Measurements from ENCODE around the gene DLK1. TPM values are rescaled to one million over a fixed set of nuclear protein-coding genes. Genes with fewer than 3 reads are reported as not detected.

DLK1 gene
- polyA plus RNA-seq, 2 of the 4 experiments (the other 2 are of a cell fraction), result 0.06 TPM; not detected in 1

GRCh38 chr14:100731011-100731670 is 4.4 kb downstream of the DLK1 start:
- POLR2A ChIA-PET, result no interaction called here
- FAIRE-seq (no peak), ATAC-seq (no peak), DNase-seq (ENCODE audit: low read depth in 1 of 2, low spot score in 1 of 2) (no peak)
- CTCF ChIA-PET, result interaction anchor here (0.9 to 1.8 kb wide), 3 partner anchors 23 to 346 kb away, joined by 3 to 4 read pairs (median 3); no protein-coding TSS in a partner anchor
- no peak for TF ChIP-seq MYC (IDR thresholded peaks at IDR 0.05; ENCODE audit: borderline replicate concordance, low read length)
- TF ChIP-seq FOXS1 (CRISPR knock-in tag; IDR thresholded peaks at IDR 0.05), result no peak
- no peak for TF ChIP-seq ESRRA (IDR thresholded peaks at IDR 0.05; ENCODE audit: borderline replicate concordance, low read length)
- no peak for TF ChIP-seq EP300 (IDR thresholded peaks at IDR 0.05)
- no peak for TF ChIP-seq HES2 (IDR thresholded peaks at IDR 0.05)
- TF ChIP-seq KDM1A (IDR thresholded peaks at IDR 0.05; ENCODE audit: low read depth), result no peak
- no peak for TF ChIP-seq EHMT2 (IDR thresholded peaks at IDR 0.05; ENCODE audit: low read depth)
- TF ChIP-seq, protein P1, sequence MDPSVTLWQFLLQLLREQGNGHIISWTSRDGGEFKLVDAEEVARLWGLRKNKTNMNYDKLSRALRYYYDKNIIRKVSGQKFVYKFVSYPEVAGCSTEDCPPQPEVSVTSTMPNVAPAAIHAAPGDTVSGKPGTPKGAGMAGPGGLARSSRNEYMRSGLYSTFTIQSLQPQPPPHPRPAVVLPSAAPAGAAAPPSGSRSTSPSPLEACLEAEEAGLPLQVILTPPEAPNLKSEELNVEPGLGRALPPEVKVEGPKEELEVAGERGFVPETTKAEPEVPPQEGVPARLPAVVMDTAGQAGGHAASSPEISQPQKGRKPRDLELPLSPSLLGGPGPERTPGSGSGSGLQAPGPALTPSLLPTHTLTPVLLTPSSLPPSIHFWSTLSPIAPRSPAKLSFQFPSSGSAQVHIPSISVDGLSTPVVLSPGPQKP (IDR thresholded peaks at IDR 0.05; ENCODE audit: low read depth, low read length), result no peak
- H3K4me1 ChIP-seq, result no peaks in the 10 kb centered on the region
- H3K4me3 ChIP-seq, result no peak overlapping the region
- H3K4me2 ChIP-seq, result no peak overlapping the region
- H3K9me3 ChIP-seq, result no peaks in the 10 kb centered on the region
- no peak overlapping the region for H3K27ac ChIP-seq
- WGBS (ENCODE audit: missing lambda C conversion rate), result 55% methylated on average over 6 of the region's 7 CpGs

- FAIRE-seq, result no peak
- no peaks in the 10 kb centered on the region for H3K4me1 ChIP-seq
Measured at GRCh38 chr14:100731846-100732765, 5.4 kb downstream of the DLK1 start.

More at GRCh38 chr14:100731846-100732765, 5.4 kb downstream of the DLK1 start:
- DNase-seq (ENCODE audit: low read depth in 1 of 2, low spot score in 1 of 2) (no peak), ATAC-seq (no peak)
- no peak overlapping the region for H3K4me3 ChIP-seq
- TF ChIP-seq TFCP2L1 (CRISPR knock-in tag; IDR thresholded peaks at IDR 0.05) (no peak), POLR2AphosphoS2 (conservative IDR thresholded peaks at IDR 0.05; ENCODE audit: low read length) (no peak), NFE2L2 (conservative IDR thresholded peaks at IDR 0.05; ENCODE audit: low read length) (no peak), RARB (CRISPR knock-in tag; IDR thresholded peaks at IDR 0.05) (no peak), ZC3H11A (IDR thresholded peaks at IDR 0.05) (no peak), FOSB (CRISPR knock-in tag; IDR thresholded peaks at IDR 0.05) (no peak), KDM1A (IDR thresholded peaks at IDR 0.05; ENCODE audit: low read depth) (no peak), BCL3 (IDR thresholded peaks at IDR 0.05) (no peak), PBX3 (IDR thresholded peaks at IDR 0.05) (no peak), EP300 (IDR thresholded peaks at IDR 0.05) (no peak), JUNB (IDR thresholded peaks at IDR 0.05) (no peak)
- TF ChIP-seq, protein P2, sequence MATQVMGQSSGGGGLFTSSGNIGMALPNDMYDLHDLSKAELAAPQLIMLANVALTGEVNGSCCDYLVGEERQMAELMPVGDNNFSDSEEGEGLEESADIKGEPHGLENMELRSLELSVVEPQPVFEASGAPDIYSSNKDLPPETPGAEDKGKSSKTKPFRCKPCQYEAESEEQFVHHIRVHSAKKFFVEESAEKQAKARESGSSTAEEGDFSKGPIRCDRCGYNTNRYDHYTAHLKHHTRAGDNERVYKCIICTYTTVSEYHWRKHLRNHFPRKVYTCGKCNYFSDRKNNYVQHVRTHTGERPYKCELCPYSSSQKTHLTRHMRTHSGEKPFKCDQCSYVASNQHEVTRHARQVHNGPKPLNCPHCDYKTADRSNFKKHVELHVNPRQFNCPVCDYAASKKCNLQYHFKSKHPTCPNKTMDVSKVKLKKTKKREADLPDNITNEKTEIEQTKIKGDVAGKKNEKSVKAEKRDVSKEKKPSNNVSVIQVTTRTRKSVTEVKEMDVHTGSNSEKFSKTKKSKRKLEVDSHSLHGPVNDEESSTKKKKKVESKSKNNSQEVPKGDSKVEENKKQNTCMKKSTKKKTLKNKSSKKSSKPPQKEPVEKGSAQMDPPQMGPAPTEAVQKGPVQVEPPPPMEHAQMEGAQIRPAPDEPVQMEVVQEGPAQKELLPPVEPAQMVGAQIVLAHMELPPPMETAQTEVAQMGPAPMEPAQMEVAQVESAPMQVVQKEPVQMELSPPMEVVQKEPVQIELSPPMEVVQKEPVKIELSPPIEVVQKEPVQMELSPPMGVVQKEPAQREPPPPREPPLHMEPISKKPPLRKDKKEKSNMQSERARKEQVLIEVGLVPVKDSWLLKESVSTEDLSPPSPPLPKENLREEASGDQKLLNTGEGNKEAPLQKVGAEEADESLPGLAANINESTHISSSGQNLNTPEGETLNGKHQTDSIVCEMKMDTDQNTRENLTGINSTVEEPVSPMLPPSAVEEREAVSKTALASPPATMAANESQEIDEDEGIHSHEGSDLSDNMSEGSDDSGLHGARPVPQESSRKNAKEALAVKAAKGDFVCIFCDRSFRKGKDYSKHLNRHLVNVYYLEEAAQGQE (IDR thresholded peaks at IDR 0.05), result no peak
- TF ChIP-seq, protein P3, sequence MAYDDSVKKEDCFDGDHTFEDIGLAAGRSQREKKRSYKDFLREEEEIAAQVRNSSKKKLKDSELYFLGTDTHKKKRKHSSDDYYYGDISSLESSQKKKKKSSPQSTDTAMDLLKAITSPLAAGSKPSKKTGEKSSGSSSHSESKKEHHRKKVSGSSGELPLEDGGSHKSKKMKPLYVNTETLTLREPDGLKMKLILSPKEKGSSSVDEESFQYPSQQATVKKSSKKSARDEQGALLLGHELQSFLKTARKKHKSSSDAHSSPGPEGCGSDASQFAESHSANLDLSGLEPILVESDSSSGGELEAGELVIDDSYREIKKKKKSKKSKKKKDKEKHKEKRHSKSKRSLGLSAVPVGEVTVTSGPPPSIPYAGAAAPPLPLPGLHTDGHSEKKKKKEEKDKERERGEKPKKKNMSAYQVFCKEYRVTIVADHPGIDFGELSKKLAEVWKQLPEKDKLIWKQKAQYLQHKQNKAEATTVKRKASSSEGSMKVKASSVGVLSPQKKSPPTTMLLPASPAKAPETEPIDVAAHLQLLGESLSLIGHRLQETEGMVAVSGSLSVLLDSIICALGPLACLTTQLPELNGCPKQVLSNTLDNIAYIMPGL (CRISPR knock-in tag; IDR thresholded peaks at IDR 0.05; ENCODE audit: borderline replicate concordance), result no peak
- whole genome bisulfite sequencing (ENCODE audit: missing lambda C conversion rate), result 65% methylated on average over 34 of the region's 34 CpGs
- H3K27ac ChIP-seq, result no peak overlapping the region
- ChIA-PET CTCF (interaction anchor here (1.5 to 1.8 kb wide), 3 partner anchors 57 to 347 kb away, joined by 4 to 5 read pairs (median 4); no protein-coding TSS in a partner anchor), POLR2A (no interaction called here)
- no peak overlapping the region for H3K4me2 ChIP-seq
- H3K9me3 ChIP-seq, result no peaks in the 10 kb centered on the region

All from A549 (cell line).